Measurements from ENCODE around the gene SAMD11. TPM values are rescaled to one million over a fixed set of nuclear protein-coding genes. Genes with fewer than 3 reads are reported as not detected.

The SAMD11 gene
- total RNA-seq, 1 experiment from 2014 or later = 256 TPM

GRCh38 chr1:917076-917459, 6.7 kb upstream of the SAMD11 start:
- H3K9me3 ChIP-seq (replicated peaks) = no peaks in the 10 kb centered on the region; the same call in 1 of the 2 replicates
- H3K4me1 ChIP-seq (replicated peaks) = peaks cover 19% of the 10 kb centered on the region
- DNase-seq (ENCODE audit: low read depth in 1 of 2, low spot score in 2 of 2) = no peak
- H3K27ac ChIP-seq = no peak overlapping the region
- H3K27me3 ChIP-seq (replicated peaks) = peaks cover 42% of the 10 kb centered on the region
- peaks cover 10% of the 10 kb centered on the region; the same call in 1 of the 2 replicates for H3K36me3 ChIP-seq
- no peak overlapping the region for H3K4me3 ChIP-seq

DNA sequence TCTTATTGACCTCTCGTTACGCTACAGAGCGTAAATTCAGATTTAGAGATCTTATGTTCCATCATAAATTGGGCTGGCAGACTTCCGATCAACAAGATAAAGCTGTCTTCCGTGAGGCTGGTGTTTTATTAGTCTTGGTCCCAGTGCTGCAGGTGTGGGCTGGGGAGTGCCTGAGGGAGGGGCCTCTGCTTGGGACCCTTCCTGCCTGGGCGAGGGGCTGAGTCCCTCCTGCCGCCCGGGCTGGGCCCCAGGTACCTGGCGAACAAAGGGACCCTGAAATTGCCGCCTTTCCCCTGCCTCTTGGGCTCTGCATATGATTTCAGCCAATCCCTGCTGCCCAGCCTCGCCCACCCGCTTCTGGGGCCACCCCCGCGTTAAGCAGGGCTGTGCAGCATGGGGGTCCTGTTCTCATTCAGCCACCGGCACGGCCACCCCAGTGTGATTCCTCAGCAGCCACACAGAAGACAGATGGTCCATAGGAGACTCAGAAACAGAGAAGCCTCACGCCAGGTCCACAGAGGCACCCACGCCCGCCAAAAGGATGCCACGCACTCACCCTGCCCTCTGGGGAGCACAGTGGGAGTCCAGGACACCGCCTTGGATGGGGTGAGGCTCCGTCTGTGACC, 6.1 kb upstream of the SAMD11 start:
- H3K27me3 ChIP-seq (replicated peaks) = peaks cover 42% of the 10 kb centered on the region

GRCh38 chr1:918353-918752, 5.4 kb upstream of the SAMD11 start:
- H3K4me1 ChIP-seq (replicated peaks) = peaks cover 26% of the 10 kb centered on the region
- DNase-seq (ENCODE audit: low read depth in 1 of 2, low spot score in 2 of 2) = peak in 1 of 2 experiments; percentile 7
- no peak overlapping the region for H3K4me3 ChIP-seq
- H3K27ac ChIP-seq = no peak overlapping the region
- peaks cover 23% of the 10 kb centered on the region for H3K36me3 ChIP-seq
- peaks cover 42% of the 10 kb centered on the region for H3K27me3 ChIP-seq (replicated peaks)
- H3K9me3 ChIP-seq (replicated peaks) = no peaks in the 10 kb centered on the region; the same call in 1 of the 2 replicates

More for the DNA sequence above, 6.1 kb upstream of the SAMD11 start:
- Histone ChIP-seq H3K36me3 (peaks cover 15% of the 10 kb centered on the region), H3K4me1 (replicated peaks) (peaks cover 19% of the 10 kb centered on the region), H3K4me3 (no peak overlapping the region), H3K27ac (no peak overlapping the region), H3K9me3 (replicated peaks) (no peaks in the 10 kb centered on the region; the same call in 1 of the 2 replicates)
- DNase-seq (ENCODE audit: low read depth in 1 of 2, low spot score in 2 of 2) = no peak

- Histone ChIP-seq H3K36me3 (peaks cover 25% of the 10 kb centered on the region), H3K27me3 (replicated peaks) (peaks cover 42% of the 10 kb centered on the region), H3K27ac (no peak overlapping the region), H3K4me1 (replicated peaks) (peaks cover 31% of the 10 kb centered on the region), H3K9me3 (replicated peaks) (no peaks in the 10 kb centered on the region; the same call in 1 of the 2 replicates), H3K4me3 (no peak overlapping the region)
- DNase-seq (ENCODE audit: low read depth in 1 of 2, low spot score in 2 of 2) = no peak
Observed at GRCh38 chr1:918843-919242, 4.9 kb upstream of the SAMD11 start.

- DNase-seq (ENCODE audit: low read depth in 1 of 2, low spot score in 2 of 2) = no peak
- Histone ChIP-seq H3K27ac (no peak overlapping the region), H3K27me3 (replicated peaks) (peaks cover 38% of the 10 kb centered on the region), H3K36me3 (peaks cover 28% of the 10 kb centered on the region), H3K4me1 (replicated peaks) (peaks cover 36% of the 10 kb centered on the region), H3K4me3 (no peak overlapping the region), H3K9me3 (replicated peaks) (no peaks in the 10 kb centered on the region; the same call in none of the 2 replicates)
Observed at GRCh38 chr1:919271-919872, 4.4 kb upstream of the SAMD11 start.

- Histone ChIP-seq H3K27ac (no peak overlapping the region), H3K36me3 (peaks cover 34% of the 10 kb centered on the region), H3K9me3 (replicated peaks) (no peaks in the 10 kb centered on the region; the same call in none of the 2 replicates), H3K4me3 (no peak overlapping the region), H3K27me3 (replicated peaks) (peaks cover 37% of the 10 kb centered on the region), H3K4me1 (replicated peaks) (peaks cover 38% of the 10 kb centered on the region)
- no peak for DNase-seq (ENCODE audit: low read depth in 1 of 2, low spot score in 2 of 2)
Observed at GRCh38 chr1:920010-920409, 3.7 kb upstream of the SAMD11 start.

DNA sequence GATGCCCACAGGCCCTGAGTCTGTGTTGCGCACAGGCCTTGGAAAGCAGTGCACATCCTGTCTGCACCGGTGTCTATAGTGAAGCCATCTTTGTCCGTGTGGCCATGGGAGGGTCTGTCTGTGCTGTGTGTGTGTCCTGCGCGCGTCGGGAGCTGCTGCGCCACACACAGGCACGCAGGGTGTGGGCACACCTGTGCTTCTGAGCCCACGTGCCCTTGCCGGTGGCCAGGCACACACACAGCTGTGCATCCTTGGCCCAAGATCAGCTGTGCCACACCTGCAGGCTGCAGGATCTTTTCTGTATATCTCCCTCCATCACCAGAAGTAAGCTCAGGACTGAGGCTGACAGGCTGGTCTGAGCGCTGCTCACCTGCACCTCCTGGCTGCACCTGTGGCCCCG, 3.2 kb upstream of the SAMD11 start:
- Histone ChIP-seq H3K4me1 (replicated peaks) (peaks cover 41% of the 10 kb centered on the region), H3K9me3 (replicated peaks) (no peaks in the 10 kb centered on the region; the same call in none of the 2 replicates), H3K36me3 (peaks cover 35% of the 10 kb centered on the region), H3K27ac (no peak overlapping the region), H3K4me3 (no peak overlapping the region), H3K27me3 (replicated peaks) (peaks cover 31% of the 10 kb centered on the region)
- DNase-seq (ENCODE audit: low read depth in 1 of 2, low spot score in 2 of 2) = peak in 1 of 2 experiments; percentile 7

DNA sequence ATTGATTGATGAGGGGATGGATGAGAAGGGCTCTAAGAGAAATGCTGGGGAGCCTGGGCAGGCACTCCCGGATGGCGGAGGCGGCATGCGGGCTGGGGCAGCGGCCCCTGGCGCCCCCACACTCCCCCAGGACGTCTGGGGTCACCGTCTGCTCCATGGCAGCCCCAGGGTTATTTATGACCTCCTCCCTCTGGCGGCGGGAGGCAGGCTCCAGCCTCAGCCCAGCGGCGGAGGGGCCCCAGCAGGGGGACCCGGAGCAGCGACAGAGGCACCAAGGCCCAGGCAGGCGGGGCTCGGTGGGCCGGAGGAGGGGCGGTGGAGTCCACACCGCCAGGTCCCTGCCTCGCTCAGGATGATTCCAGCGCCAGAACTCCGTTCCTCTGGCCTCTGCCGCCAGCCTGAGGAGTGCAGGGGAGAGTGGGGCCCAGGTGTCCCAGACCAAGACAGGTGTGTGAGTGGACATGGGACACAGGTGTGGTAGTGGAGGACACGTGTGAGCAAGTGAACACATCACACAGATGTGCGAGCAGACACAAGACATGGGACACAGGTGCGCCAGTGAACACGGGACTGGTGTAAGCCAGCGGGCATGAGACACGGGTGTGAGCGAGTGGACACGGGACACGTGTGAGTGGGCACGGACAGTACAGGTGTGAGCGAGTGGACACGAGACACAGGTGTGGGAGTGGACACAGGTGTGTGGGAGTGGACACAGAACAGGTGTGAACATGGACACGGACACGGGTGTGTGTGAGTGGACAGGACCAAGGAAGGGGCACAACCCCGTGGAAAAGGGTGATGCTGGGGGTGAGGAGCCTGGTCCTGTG, 2.5 kb upstream of the SAMD11 start:
- H3K27ac ChIP-seq = no peak overlapping the region
- H3K27me3 ChIP-seq (replicated peaks) = peaks cover 24% of the 10 kb centered on the region
- peak overlapping the region; percentile 7; the same call in 1 of the 2 replicates for H3K4me3 ChIP-seq
- no peaks in the 10 kb centered on the region; the same call in none of the 2 replicates for H3K9me3 ChIP-seq (replicated peaks)
- H3K36me3 ChIP-seq = peaks cover 41% of the 10 kb centered on the region
- peak; percentile 75 to 82 for DNase-seq (ENCODE audit: low read depth in 1 of 2, low spot score in 2 of 2)
- peaks cover 48% of the 10 kb centered on the region for H3K4me1 ChIP-seq (replicated peaks)

GRCh38 chr1:923991-924655, 400 bp downstream of the SAMD11 start:
- peak in 1 of 2 experiments; percentile 50 for DNase-seq (ENCODE audit: low read depth in 1 of 2, low spot score in 2 of 2)
- Histone ChIP-seq H3K9me3 (replicated peaks) (no peaks in the 10 kb centered on the region; the same call in 1 of the 2 replicates), H3K4me1 (replicated peaks) (peaks cover 53% of the 10 kb centered on the region), H3K4me3 (peak overlapping the region; percentile 93), H3K27me3 (replicated peaks) (no peaks in the 10 kb centered on the region), H3K27ac (no peak overlapping the region), H3K36me3 (peaks cover 67% of the 10 kb centered on the region)

DNA sequence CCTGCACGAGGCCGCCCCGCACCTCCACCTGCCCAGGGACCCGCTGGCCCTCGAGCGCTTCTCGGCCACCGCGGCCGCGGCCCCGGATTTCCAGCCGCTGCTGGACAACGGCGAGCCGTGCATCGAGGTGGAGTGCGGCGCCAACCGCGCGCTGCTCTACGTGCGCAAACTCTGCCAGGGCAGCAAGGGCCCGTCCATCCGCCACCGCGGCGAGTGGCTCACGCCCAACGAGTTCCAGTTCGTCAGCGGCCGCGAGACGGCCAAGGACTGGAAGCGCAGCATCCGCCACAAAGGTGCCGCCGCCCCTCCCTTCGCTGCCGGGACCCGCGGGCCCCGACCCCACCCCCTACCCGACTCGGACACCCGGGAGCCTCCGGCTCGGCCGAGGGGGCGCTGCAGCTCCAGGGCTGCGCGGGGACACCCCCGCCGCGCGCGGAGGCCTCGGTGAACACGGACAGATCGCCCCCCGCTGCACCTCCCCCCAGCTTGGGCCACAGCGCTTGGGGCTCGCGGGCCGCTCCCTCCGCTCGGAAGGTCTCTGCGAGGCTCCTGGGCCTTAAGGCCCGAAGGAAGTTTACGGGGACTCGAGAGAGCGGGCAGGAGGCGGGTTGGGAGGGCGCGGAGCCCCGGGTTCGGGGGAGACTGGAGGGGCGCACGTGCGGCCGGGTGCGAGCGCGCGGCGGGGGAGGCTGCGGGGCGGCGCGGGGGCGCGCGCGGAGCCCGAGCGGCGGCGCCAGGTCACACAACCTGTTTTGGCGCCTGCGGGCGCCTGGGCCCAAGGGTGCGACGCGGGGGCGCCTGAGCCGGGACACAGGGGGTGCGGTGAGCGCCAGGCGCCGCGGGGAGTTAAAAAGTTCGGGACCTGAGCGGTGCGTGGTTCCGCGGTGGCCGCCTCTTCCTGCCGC, 1.2 kb downstream of the SAMD11 start:
- Histone ChIP-seq H3K36me3 (peaks cover 70% of the 10 kb centered on the region), H3K4me1 (replicated peaks) (peaks cover 52% of the 10 kb centered on the region), H3K9me3 (replicated peaks) (no peaks in the 10 kb centered on the region; the same call in 1 of the 2 replicates), H3K27ac (no peak overlapping the region), H3K4me3 (peak overlapping the region; percentile 93), H3K27me3 (replicated peaks) (no peaks in the 10 kb centered on the region)
- DNase-seq (ENCODE audit: low read depth in 1 of 2, low spot score in 2 of 2) = peak; percentile 54 to 73

DNA sequence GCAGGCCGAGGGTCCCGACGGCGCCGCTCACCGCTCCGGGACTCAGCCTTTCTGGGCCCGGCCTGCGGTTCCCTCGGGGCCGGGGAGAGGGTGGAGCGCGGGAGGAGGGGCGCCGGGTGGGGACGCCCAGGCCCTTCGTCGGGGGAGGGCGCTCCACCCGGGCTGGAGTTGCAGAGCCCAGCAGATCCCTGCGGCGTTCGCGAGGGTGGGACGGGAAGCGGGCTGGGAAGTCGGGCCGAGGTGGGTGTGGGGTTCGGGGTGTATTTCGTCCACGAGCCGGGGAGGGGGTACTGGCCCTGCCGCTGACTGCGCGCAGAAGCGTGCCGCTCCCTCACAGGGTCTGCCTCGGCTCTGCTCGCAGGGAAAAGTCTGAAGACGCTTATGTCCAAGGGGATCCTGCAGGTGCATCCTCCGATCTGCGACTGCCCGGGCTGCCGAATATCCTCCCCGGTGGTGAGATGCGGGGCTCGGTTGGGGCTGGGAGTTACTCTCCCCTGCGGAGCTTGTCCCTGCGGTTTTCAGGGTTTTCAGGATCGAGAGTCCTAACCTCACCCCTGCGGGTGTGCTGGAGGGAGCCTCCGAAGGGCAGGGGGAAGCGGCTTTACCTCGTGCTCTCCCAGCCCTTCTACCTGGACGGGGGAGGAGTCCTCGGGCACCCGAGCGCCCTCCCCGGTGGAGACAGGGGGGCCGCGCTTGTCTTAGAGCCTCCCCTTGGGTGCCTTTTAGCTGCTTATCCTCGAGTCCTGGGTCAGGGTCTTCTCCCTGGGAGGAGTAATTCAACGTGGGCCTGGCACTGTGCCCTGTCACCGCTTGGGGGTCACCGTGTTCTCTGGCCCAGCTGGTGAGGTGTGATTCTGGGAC, 2.1 kb downstream of the SAMD11 start:
- Histone ChIP-seq H3K27me3 (replicated peaks) (no peaks in the 10 kb centered on the region), H3K36me3 (peaks cover 79% of the 10 kb centered on the region), H3K9me3 (replicated peaks) (no peaks in the 10 kb centered on the region; the same call in 1 of the 2 replicates), H3K4me3 (peak overlapping the region; percentile 93), H3K27ac (no peak overlapping the region), H3K4me1 (replicated peaks) (peaks cover 44% of the 10 kb centered on the region)
- DNase-seq (ENCODE audit: low read depth in 1 of 2, low spot score in 2 of 2) = peak; percentile 65 to 80

DNA sequence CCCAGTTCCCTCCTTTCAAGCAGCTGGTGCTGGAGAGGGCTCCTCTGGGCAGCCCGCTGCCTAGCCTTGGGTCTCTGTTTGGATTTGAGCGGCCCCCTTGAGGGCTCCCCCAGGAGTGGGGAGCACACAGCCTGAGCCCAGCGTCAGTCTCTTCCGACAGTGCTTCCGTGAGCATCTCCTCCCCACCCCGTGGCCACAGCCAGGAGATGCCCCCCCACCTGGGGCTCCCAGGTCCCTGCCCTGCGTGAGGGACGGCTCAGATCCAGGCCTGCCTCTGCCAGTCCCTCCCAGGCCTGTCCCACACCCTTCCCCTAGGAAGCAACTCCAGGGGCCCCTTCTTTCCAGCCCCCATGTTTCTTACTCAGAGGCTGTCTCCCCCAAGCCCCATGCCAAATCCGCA, 3.5 kb downstream of the SAMD11 start:
- peaks cover 35% of the 10 kb centered on the region for H3K4me1 ChIP-seq (replicated peaks)
- H3K9me3 ChIP-seq (replicated peaks) = no peaks in the 10 kb centered on the region; the same call in 1 of the 2 replicates
- H3K27me3 ChIP-seq (replicated peaks) = no peaks in the 10 kb centered on the region
- peaks cover 77% of the 10 kb centered on the region for H3K36me3 ChIP-seq
- DNase-seq (ENCODE audit: low read depth in 1 of 2, low spot score in 2 of 2) = no peak
- no peak overlapping the region for H3K27ac ChIP-seq
- no peak overlapping the region for H3K4me3 ChIP-seq

Data from SJSA1 (cell line).